Mesothelial cell of epicardium (in vitro differentiated cells): ENCODE results near the gene SAMM50. TPM values are rescaled to one million over a fixed set of nuclear protein-coding genes. Genes with fewer than 3 reads are reported as not detected.

ENCODE experiments used
- DNase-seq, 2 experiments: peaks; one replicate each; pipeline ENCODE4 v3.0.0; 2021; ENCODE audit warnings: low spot score in 2 of 2; ENCODE audit not compliant: unreplicated experiment in 2 of 2
- H3K27ac Mint-ChIP-seq: 2 replicates; pipeline ENCODE4 v1.8.0; 2021; ENCODE audit warnings: mixed read lengths
- H3K27me3 Mint-ChIP-seq: 2 replicates; pipeline ENCODE4 v1.8.0; 2021; ENCODE audit warnings: low read depth, mixed read lengths
- H3K36me3 Mint-ChIP-seq: 2 replicates; pipeline ENCODE4 v1.8.0; 2021; ENCODE audit warnings: mixed read lengths
- H3K4me1 Mint-ChIP-seq: 2 replicates; pipeline ENCODE4 v1.8.0; 2021; ENCODE audit warnings: mixed read lengths
- H3K4me3 Mint-ChIP-seq: 2 replicates; pipeline ENCODE4 v1.8.0; 2021; ENCODE audit warnings: mild to moderate bottlenecking, moderate library complexity, mixed read lengths
- H3K9me3 Mint-ChIP-seq: 2 replicates; pipeline ENCODE4 v1.8.0; 2021; ENCODE audit warnings: mixed read lengths
- total RNA-seq: library from RNA; stranded (reverse); gene quantifications from 3 replicates; pipeline ENCODE4 v1.2.1, GENCODE V29; 2021
- TF ChIP-seq, protein P1 (sequence below): fragments of 200-600 bp; sonication (generic); IDR thresholded peaks from one replicate; pipeline ENCODE4 v1.5.0; 2021; ENCODE audit warnings: antibody characterized with exemption; ENCODE audit not compliant: unreplicated experiment

The SAMM50 gene
- total RNA-seq, 1 donor from 2014 or later: 44.9 TPM

DNA sequence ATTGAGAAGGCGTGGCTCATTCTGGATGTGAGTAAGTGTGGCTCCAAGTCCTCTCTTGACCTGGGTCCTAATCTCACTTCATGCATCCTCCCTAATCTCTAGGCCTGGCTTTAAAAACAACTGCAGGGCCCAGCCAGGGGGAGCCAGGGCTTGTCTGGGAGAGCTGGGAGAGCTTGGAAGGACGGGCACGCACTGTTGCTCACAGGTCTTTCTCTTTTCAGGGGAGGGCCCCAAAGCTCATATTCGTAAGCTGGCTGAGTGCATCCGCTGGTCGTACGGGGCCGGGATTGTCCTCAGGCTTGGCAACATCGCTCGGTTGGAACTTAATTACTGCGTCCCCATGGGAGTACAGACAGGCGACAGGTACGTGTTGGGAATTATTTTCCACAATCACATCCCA lies 34.8 kb downstream of the SAMM50 start:
- Mint-ChIP-seq H3K4me1 (peaks cover 7% of the 10 kb centered on the region), H3K27ac (no peak overlapping the region), H3K27me3 (no peaks in the 10 kb centered on the region), H3K36me3 (peaks cover 43% of the 10 kb centered on the region), H3K4me3 (no peak overlapping the region), H3K9me3 (no peaks in the 10 kb centered on the region)
- DNase-seq: no peak
- TF ChIP-seq, protein P1, sequence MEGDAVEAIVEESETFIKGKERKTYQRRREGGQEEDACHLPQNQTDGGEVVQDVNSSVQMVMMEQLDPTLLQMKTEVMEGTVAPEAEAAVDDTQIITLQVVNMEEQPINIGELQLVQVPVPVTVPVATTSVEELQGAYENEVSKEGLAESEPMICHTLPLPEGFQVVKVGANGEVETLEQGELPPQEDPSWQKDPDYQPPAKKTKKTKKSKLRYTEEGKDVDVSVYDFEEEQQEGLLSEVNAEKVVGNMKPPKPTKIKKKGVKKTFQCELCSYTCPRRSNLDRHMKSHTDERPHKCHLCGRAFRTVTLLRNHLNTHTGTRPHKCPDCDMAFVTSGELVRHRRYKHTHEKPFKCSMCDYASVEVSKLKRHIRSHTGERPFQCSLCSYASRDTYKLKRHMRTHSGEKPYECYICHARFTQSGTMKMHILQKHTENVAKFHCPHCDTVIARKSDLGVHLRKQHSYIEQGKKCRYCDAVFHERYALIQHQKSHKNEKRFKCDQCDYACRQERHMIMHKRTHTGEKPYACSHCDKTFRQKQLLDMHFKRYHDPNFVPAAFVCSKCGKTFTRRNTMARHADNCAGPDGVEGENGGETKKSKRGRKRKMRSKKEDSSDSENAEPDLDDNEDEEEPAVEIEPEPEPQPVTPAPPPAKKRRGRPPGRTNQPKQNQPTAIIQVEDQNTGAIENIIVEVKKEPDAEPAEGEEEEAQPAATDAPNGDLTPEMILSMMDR: no peak

DNA sequence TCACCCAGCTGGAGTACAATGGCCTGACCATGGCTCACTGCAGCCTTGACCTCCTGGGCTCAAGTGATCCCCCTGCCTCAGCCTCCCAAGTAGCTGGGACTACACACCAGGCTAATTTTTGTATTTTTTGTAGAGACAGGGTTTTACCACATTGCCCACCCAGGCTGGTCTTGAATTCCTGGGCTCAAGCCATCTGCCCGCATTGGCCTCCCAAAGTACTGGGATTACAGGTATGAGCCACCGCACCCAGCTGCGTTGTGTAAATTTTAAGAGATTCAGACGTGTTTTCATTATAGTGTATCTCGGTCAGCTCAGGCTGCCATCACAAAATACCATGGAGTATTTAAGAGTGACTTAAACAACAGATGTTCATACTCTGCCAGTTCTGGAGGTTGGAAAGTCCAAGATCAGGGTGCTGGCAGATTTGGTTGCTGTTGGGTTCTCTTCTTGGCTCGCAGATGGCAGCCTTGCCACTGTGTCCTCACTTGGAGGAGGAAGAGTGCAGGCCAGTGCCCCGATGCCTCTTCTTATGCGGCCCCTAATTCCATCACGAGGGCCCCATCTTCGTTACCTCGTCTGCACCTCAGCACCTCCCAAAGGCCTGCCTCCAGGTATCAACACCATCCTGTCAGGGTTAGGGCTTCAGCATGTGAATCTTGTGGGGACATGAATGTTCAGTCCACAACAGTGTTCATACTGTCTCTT lies 36.2 kb downstream of the SAMM50 start:
- Mint-ChIP-seq H3K36me3 (peaks cover 37% of the 10 kb centered on the region), H3K4me3 (no peak overlapping the region), H3K9me3 (no peaks in the 10 kb centered on the region), H3K4me1 (peaks cover 7% of the 10 kb centered on the region), H3K27me3 (no peaks in the 10 kb centered on the region), H3K27ac (no peak overlapping the region)
- no peak for DNase-seq
- TF ChIP-seq, protein P1: no peak

DNA sequence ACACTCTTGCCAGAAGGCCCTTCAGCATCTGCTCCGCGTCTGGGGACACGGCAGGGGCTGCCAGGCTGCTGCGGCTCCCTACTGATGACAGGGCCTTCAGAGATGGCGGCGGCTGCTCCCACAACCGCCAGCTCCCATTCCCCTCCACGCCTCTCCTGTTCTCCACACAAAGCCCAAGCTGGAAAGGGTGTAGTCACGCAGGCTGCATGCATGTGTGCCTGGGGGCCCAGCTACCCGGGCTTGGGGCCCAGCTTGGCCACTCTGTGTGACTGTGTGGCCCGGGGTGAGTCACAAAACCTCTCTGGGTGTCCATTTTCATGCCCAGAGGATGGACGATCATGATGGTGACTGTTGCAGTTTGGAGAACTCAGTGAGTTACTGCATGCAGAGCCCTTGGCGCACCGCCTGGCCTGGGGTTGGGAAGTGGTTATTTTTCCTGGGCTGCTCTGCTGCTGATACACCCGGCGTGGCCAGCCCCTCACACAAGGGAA lies 37.1 kb downstream of the SAMM50 start:
- no peak for DNase-seq
- no peaks in the 10 kb centered on the region for H3K9me3 Mint-ChIP-seq
- TF ChIP-seq, protein P1: no peak
- H3K36me3 Mint-ChIP-seq: peaks cover 39% of the 10 kb centered on the region
- no peaks in the 10 kb centered on the region for H3K27me3 Mint-ChIP-seq
- H3K4me1 Mint-ChIP-seq: peaks cover 7% of the 10 kb centered on the region
- H3K27ac Mint-ChIP-seq: peak overlapping the region; percentile 21
- no peak overlapping the region for H3K4me3 Mint-ChIP-seq

DNA sequence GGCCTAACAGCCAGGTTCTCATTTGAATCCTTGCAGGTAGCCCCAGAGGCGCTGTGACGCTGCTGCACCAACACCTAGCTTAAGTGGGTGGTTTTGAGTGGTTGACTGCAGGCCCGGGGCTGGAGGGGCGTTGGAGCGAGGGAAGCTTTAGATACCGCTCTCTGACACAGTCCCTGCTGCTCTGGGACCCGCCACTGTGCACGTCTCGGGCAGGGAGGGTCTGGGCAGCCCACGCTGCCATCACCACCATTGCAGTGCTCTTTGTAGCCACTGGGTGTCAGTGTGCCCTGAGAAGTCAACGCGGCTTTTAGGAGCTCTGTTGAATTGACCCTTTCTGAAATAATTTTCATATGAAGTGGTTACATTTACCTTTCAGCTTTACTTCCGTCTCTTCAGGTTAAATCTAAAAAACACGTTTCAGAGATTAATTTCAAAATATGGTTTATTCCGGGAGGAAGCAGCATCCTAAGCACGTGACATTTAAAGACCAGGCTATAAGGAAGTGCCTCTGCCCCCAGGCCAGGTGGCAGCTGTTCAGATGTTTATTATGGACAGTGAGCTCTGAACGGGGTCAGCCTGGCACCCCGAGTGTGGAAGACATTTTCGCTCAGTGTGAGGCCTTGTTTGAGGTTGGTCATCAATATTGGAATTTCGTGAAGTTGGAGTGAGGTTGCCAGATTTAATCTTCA lies 38.0 kb downstream of the SAMM50 start:
- peak; percentile 39 to 77 for DNase-seq
- H3K27me3 Mint-ChIP-seq: no peaks in the 10 kb centered on the region
- no peak overlapping the region for H3K4me3 Mint-ChIP-seq
- H3K36me3 Mint-ChIP-seq: peaks cover 42% of the 10 kb centered on the region
- no peaks in the 10 kb centered on the region for H3K9me3 Mint-ChIP-seq
- TF ChIP-seq, protein P1: peak; percentile 86
- H3K4me1 Mint-ChIP-seq: peaks cover 7% of the 10 kb centered on the region
- H3K27ac Mint-ChIP-seq: peak overlapping the region; percentile 19

DNA sequence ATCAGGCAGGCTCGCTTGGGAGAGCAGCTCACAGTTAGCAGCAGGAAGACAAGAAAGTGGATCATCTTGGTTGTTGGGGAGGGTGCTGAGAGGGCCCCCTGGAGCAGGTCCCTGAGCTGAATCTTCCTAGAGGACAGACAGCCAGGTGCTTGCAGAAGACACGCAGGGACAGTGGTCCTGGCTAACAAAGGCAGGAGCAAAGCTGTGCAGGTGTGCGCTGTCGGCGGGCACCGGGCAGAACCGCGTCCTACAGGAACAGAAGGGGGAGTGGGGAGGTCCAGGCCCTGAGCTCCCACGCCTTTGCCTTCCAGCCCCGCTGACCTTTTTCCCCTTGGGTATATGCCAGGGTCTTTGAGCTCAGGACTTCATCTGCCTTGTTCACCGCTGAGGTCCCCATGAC lies 38.8 kb downstream of the SAMM50 start:
- TF ChIP-seq, protein P1: no peak
- H3K27ac Mint-ChIP-seq: no peak overlapping the region
- no peak for DNase-seq
- H3K27me3 Mint-ChIP-seq: no peaks in the 10 kb centered on the region
- H3K4me1 Mint-ChIP-seq: peaks cover 7% of the 10 kb centered on the region
- no peaks in the 10 kb centered on the region for H3K9me3 Mint-ChIP-seq
- no peak overlapping the region for H3K4me3 Mint-ChIP-seq
- peaks cover 46% of the 10 kb centered on the region for H3K36me3 Mint-ChIP-seq
